Astrocyte (in vitro differentiated cells and primary cell): Measurements from ENCODE around the gene CTNNA3. TPM values are rescaled to one million over a fixed set of nuclear protein-coding genes. Genes with fewer than 3 reads are reported as not detected.

ENCODE experiments used
- DNase-seq: peaks from one replicate; pipeline ENCODE4 v3.0.0-alpha.2; 2010; ENCODE audit warnings: low read depth
- FAIRE-seq: peaks from 2 replicates; lab custom pipeline; 2011; peaks lifted over from hg19 to GRCh38; lab: Jason Lieb, UNC
- H2AFZ ChIP-seq: 2 replicates; pipeline ENCODE4 v1.6.0; 2012; ENCODE audit warnings: low read depth, low read length, inconsistent platforms
- H3K27ac ChIP-seq: 2 replicates; pipeline ENCODE4 v1.5.1; 2011; ENCODE audit warnings: low read depth, low read length, inconsistent platforms
- H3K27me3 ChIP-seq: 2 replicates; pipeline ENCODE4 v1.6.0; 2011; ENCODE audit warnings: low read length, inconsistent platforms; ENCODE audit not compliant: insufficient read depth
- H3K36me3 ChIP-seq: 2 replicates; pipeline ENCODE4 v1.5.1; 2011; ENCODE audit warnings: low read length, inconsistent platforms; ENCODE audit not compliant: insufficient read depth
- H3K4me1 ChIP-seq: 2 replicates; pipeline ENCODE4 v1.5.1; 2011; ENCODE audit warnings: low read length, inconsistent platforms; ENCODE audit not compliant: insufficient read depth
- H3K4me2 ChIP-seq: 2 replicates; pipeline ENCODE4 v1.6.0; 2012; ENCODE audit warnings: low read length, inconsistent platforms
- H3K4me3 ChIP-seq: 2 replicates; pipeline ENCODE4 v1.5.1; 2011; ENCODE audit warnings: low read depth, mild to moderate bottlenecking, low read length, inconsistent platforms; ENCODE audit not compliant: insufficient read depth
- H3K79me2 ChIP-seq: 2 replicates; pipeline ENCODE4 v1.6.0; 2012; ENCODE audit warnings: mild to moderate bottlenecking, low read length, inconsistent platforms; ENCODE audit not compliant: insufficient read depth
- H3K9ac ChIP-seq: 2 replicates; pipeline ENCODE4 v1.6.0; 2012; ENCODE audit warnings: mild to moderate bottlenecking, low read length, inconsistent platforms
- H3K9me3 ChIP-seq: 2 replicates; pipeline ENCODE4 v1.5.1; 2012; ENCODE audit warnings: low read depth, mild to moderate bottlenecking, low read length, inconsistent platforms; ENCODE audit not compliant: insufficient read depth
- H4K20me1 ChIP-seq: 2 replicates; pipeline ENCODE4 v1.6.0; 2012; ENCODE audit warnings: low read length, inconsistent platforms; ENCODE audit not compliant: insufficient read depth
- H3K27ac Mint-ChIP-seq: one replicate; pipeline ENCODE4 v1.8.0; 2021; ENCODE audit warnings: mild to moderate bottlenecking, mixed read lengths; ENCODE audit not compliant: unreplicated experiment
- H3K27me3 Mint-ChIP-seq: one replicate; pipeline ENCODE4 v1.8.0; 2021; ENCODE audit warnings: low read depth, mixed read lengths; ENCODE audit not compliant: unreplicated experiment
- H3K36me3 Mint-ChIP-seq: one replicate; pipeline ENCODE4 v1.8.0; 2021; ENCODE audit warnings: low read depth, mixed read lengths; ENCODE audit not compliant: unreplicated experiment
- H3K4me1 Mint-ChIP-seq: one replicate; pipeline ENCODE4 v1.8.0; 2021; ENCODE audit warnings: low read depth, mixed read lengths; ENCODE audit not compliant: unreplicated experiment
- H3K4me3 Mint-ChIP-seq: one replicate; pipeline ENCODE4 v1.8.0; 2021; ENCODE audit warnings: mild to moderate bottlenecking, moderate library complexity, mixed read lengths; ENCODE audit not compliant: unreplicated experiment
- H3K9me3 Mint-ChIP-seq: one replicate; pipeline ENCODE4 v1.8.0; 2021; ENCODE audit warnings: mild to moderate bottlenecking, mixed read lengths; ENCODE audit not compliant: unreplicated experiment
- EZH2 ChIP-seq: IDR thresholded peaks from 2 replicates; pipeline ENCODE4 v1.6.1; 2012; ENCODE audit warnings: mild to moderate bottlenecking, low read length, inconsistent platforms; ENCODE audit not compliant: insufficient read depth
- total RNA-seq: library from RNA; stranded (reverse); gene quantifications from 2 replicates; pipeline ENCODE4 v1.2.1, GENCODE V29; 2021
- TF ChIP-seq, protein P1 (sequence below): IDR thresholded peaks from 2 replicates; pipeline ENCODE4 v1.5.1; 2011; ENCODE audit warnings: low read depth, mild to moderate bottlenecking, inconsistent platforms, low read length, moderate library complexity; ENCODE audit not compliant: insufficient read depth

The CTNNA3 gene
- total RNA-seq, 1 donor from 2014 or later: 0.73 TPM

DNA sequence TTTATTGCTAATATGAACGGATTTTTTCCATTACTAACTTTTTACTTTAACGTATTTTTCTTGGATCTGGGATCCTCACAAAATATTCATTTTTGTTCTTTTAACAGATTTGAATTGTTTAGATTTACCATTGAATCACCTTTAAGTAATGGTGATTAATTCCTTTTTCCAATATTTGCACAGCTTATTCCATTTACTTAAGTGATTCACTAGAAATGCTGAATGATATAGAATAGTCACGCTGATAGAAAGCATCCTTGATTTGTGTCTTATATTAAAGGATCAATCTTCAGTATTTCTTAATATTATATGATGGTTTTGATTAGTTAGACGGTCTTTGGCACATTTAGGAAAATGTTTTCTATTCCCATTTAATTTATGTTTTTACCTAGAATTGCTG, 886.6 kb downstream of the CTNNA3 start:
- no peak overlapping the region for H2AFZ ChIP-seq
- Mint-ChIP-seq H3K4me3 (no peak overlapping the region), H3K9me3 (no peaks in the 10 kb centered on the region), H3K27me3 (no peaks in the 10 kb centered on the region), H3K36me3 (no peaks in the 10 kb centered on the region), H3K4me1 (peaks cover 12% of the 10 kb centered on the region), H3K27ac (no peak overlapping the region)
- FAIRE-seq (no peak), DNase-seq (no peak)
- H3K79me2 ChIP-seq: no peaks in the 10 kb centered on the region
- H3K9ac ChIP-seq: no peak overlapping the region
- H3K4me2 ChIP-seq: no peak overlapping the region
- no peaks in the 10 kb centered on the region for H3K27me3 ChIP-seq
- H4K20me1 ChIP-seq: no peaks in the 10 kb centered on the region
- no peak overlapping the region for H3K27ac ChIP-seq
- H3K4me1 ChIP-seq: peaks cover 2% of the 10 kb centered on the region
- TF ChIP-seq, protein P1, sequence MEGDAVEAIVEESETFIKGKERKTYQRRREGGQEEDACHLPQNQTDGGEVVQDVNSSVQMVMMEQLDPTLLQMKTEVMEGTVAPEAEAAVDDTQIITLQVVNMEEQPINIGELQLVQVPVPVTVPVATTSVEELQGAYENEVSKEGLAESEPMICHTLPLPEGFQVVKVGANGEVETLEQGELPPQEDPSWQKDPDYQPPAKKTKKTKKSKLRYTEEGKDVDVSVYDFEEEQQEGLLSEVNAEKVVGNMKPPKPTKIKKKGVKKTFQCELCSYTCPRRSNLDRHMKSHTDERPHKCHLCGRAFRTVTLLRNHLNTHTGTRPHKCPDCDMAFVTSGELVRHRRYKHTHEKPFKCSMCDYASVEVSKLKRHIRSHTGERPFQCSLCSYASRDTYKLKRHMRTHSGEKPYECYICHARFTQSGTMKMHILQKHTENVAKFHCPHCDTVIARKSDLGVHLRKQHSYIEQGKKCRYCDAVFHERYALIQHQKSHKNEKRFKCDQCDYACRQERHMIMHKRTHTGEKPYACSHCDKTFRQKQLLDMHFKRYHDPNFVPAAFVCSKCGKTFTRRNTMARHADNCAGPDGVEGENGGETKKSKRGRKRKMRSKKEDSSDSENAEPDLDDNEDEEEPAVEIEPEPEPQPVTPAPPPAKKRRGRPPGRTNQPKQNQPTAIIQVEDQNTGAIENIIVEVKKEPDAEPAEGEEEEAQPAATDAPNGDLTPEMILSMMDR: no peak
- no peak for TF ChIP-seq EZH2
- no peak overlapping the region for H3K4me3 ChIP-seq
- no peaks in the 10 kb centered on the region for H3K36me3 ChIP-seq
- no peaks in the 10 kb centered on the region for H3K9me3 ChIP-seq

DNA sequence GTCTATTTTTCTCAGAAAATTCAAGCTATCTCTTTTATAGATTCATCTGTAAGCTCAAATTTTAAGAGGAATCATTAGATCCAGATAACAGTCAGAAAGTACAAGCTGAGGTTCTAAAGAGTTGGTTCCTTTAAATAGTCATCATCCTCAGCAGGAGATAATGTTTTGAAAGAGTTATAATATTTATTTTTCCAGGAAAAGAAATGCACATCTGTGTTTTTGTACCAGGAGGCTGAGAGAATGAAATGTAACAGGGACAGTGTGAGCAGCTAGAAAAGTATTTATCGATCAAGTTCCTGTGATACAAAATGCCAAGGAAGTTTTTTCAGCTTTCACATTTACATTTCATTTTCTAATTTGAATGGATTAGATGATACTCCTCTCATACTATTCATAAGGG, 890.4 kb downstream of the CTNNA3 start:
- Histone ChIP-seq H3K27ac (no peak overlapping the region), H3K4me3 (no peak overlapping the region), H4K20me1 (no peaks in the 10 kb centered on the region), H3K36me3 (no peaks in the 10 kb centered on the region), H3K9ac (no peak overlapping the region), H3K4me1 (peaks cover 2% of the 10 kb centered on the region), H2AFZ (no peak overlapping the region), H3K4me2 (no peak overlapping the region), H3K9me3 (no peaks in the 10 kb centered on the region), H3K27me3 (no peaks in the 10 kb centered on the region), H3K79me2 (no peaks in the 10 kb centered on the region)
- Mint-ChIP-seq H3K27me3 (no peaks in the 10 kb centered on the region), H3K36me3 (no peaks in the 10 kb centered on the region), H3K9me3 (no peaks in the 10 kb centered on the region), H3K4me3 (no peak overlapping the region), H3K27ac (no peak overlapping the region), H3K4me1 (peaks cover 6% of the 10 kb centered on the region)
- no peak for DNase-seq
- TF ChIP-seq, protein P1: no peak
- no peak for TF ChIP-seq EZH2
- FAIRE-seq: no peak

DNA sequence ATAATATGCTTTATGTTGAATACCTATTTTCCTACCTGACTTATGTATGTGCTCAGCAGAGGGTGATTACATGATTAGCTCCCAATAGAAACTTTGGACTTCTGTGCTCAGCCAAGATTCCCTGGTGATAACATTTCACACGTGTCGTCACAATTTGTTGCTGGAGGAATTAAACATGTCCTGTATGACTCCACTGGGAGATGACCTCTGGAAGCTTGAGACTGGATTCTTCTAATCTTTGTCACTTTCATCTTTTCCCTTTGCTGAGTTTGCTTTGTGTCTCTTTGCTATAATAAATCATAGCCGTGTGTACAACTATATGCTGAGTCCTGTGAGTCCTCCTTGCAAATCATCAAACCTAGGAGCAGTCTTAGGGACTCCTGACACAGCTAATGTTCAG, 891.0 kb downstream of the CTNNA3 start:
- H3K9me3 Mint-ChIP-seq: no peaks in the 10 kb centered on the region
- H3K4me3 Mint-ChIP-seq: no peak overlapping the region
- no peak overlapping the region for H3K27ac Mint-ChIP-seq
- Histone ChIP-seq H3K27me3 (no peaks in the 10 kb centered on the region), H3K79me2 (no peaks in the 10 kb centered on the region), H3K36me3 (no peaks in the 10 kb centered on the region), H3K9ac (no peak overlapping the region), H3K4me1 (peaks cover 2% of the 10 kb centered on the region), H3K4me3 (no peak overlapping the region), H2AFZ (no peak overlapping the region), H4K20me1 (no peaks in the 10 kb centered on the region), H3K9me3 (no peaks in the 10 kb centered on the region), H3K4me2 (no peak overlapping the region), H3K27ac (no peak overlapping the region)
- H3K27me3 Mint-ChIP-seq: no peaks in the 10 kb centered on the region
- FAIRE-seq (peak; percentile 13), DNase-seq (no peak)
- H3K36me3 Mint-ChIP-seq: no peaks in the 10 kb centered on the region
- TF ChIP-seq, protein P1: no peak
- no peak for TF ChIP-seq EZH2
- peaks cover 5% of the 10 kb centered on the region for H3K4me1 Mint-ChIP-seq
